Measurements from ENCODE around the gene ZNF662. TPM values are rescaled to one million over a fixed set of nuclear protein-coding genes. Genes with fewer than 3 reads are reported as not detected.
A peak's percentile ranks its signal among the peaks of the same experiment; 100 is the strongest.

ZNF662 gene
- total and polyA plus RNA-seq, 3 donors from 2014 or later = 11.2 to 23.5 (median 19.2) TPM

- H3K36me3 ChIP-seq (ENCODE audit: low read depth, missing control alignments) = no peaks in the 10 kb centered on the region
- H3K27me3 ChIP-seq = no peaks in the 10 kb centered on the region
- no peak overlapping the region for H3K4me3 ChIP-seq
- no peak overlapping the region for H3K27ac ChIP-seq
- TF ChIP-seq, protein P1, sequence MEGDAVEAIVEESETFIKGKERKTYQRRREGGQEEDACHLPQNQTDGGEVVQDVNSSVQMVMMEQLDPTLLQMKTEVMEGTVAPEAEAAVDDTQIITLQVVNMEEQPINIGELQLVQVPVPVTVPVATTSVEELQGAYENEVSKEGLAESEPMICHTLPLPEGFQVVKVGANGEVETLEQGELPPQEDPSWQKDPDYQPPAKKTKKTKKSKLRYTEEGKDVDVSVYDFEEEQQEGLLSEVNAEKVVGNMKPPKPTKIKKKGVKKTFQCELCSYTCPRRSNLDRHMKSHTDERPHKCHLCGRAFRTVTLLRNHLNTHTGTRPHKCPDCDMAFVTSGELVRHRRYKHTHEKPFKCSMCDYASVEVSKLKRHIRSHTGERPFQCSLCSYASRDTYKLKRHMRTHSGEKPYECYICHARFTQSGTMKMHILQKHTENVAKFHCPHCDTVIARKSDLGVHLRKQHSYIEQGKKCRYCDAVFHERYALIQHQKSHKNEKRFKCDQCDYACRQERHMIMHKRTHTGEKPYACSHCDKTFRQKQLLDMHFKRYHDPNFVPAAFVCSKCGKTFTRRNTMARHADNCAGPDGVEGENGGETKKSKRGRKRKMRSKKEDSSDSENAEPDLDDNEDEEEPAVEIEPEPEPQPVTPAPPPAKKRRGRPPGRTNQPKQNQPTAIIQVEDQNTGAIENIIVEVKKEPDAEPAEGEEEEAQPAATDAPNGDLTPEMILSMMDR (IDR thresholded peaks at IDR 0.05) = no peak
- no peak for TF ChIP-seq POLR2A (IDR thresholded peaks at IDR 0.05)
- WGBS, 2 donors = 75 to 86% methylated on average over 5 of the region's 5 CpGs
- intact Hi-C loops (cut with DNase I; ENCODE audit: low total_unique reads) = loop anchor here (10.0 kb wide), 1 partner anchor 195 kb away; no protein-coding TSS in a partner anchor
- no peaks in the 10 kb centered on the region for H3K4me1 ChIP-seq
- no peak for DNase-seq
- no peaks in the 10 kb centered on the region for H3K9me3 ChIP-seq
Observed at GRCh38 chr3:42960282-42960681, 54.3 kb downstream of the ZNF662 start.

DNA sequence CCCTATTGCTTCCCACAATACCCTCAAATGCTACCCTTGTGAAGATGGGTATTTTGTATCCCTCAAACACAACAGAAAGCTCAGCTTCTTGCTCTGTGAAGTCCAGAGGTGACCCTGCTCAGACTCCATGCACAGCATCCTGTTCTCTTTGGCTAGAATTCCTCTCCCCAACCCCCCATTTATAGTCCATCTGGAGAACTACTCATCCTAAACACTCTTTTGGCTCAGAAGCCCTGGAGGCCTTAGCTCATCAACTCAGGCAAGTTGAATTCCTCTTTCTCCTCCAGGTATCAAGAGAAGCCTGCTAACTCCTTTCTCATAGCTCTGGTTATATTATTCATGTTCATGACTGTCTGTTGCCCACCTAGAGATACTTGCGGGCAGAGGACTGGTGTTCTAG lies 54.8 kb downstream of the ZNF662 start:
- intact Hi-C loops (cut with DNase I; ENCODE audit: low total_unique reads) = loop anchor here (10.0 kb wide), 1 partner anchor 194 kb away; no protein-coding TSS in a partner anchor
- no peak overlapping the region for H3K4me3 ChIP-seq
- H3K36me3 ChIP-seq (ENCODE audit: low read depth, missing control alignments) = no peaks in the 10 kb centered on the region
- H3K9me3 ChIP-seq = no peaks in the 10 kb centered on the region
- H3K27me3 ChIP-seq = no peaks in the 10 kb centered on the region
- DNase-seq = no peak
- TF ChIP-seq, protein P1 (IDR thresholded peaks at IDR 0.05) = no peak
- no peak for TF ChIP-seq POLR2A (IDR thresholded peaks at IDR 0.05)
- H3K27ac ChIP-seq = no peak overlapping the region
- 96 to 100% methylated on average over 1 of the region's 1 CpG for WGBS, 2 donors
- H3K4me1 ChIP-seq = no peaks in the 10 kb centered on the region

GRCh38 chr3:42961633-42962032 lies 55.7 kb downstream of the ZNF662 start:
- Histone ChIP-seq H3K27ac (no peak overlapping the region), H3K36me3 (ENCODE audit: low read depth, missing control alignments) (no peaks in the 10 kb centered on the region), H3K4me1 (no peaks in the 10 kb centered on the region), H3K4me3 (no peak overlapping the region), H3K9me3 (no peaks in the 10 kb centered on the region), H3K27me3 (no peaks in the 10 kb centered on the region)
- TF ChIP-seq POLR2A (IDR thresholded peaks at IDR 0.05) = no peak
- TF ChIP-seq, protein P1 (IDR thresholded peaks at IDR 0.05) = peak; percentile 50 to 64 (median 62)
- 16 to 30% methylated on average over 4 of the region's 4 CpGs for WGBS, 2 donors
- intact Hi-C loops (cut with DNase I; ENCODE audit: low total_unique reads) = loop anchor here (10.0 kb wide), 1 partner anchor 193 kb away; no protein-coding TSS in a partner anchor
- DNase-seq = peak; percentile 72

DNA sequence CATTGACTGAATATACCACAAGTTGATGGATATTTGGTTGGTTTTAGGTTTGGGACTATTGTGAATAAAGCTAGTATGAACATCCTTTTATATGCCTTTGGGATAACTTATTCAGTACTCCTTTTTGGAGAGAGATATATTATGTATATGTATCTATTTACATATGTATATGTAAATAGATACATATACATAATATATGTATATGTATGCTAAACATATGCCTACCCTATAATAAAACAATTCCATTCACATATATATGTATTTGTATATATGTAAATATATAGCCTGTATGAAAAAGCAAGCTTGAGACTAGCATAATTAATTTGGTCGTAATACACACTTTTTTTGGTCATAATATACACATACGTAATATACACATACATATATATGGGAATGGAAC lies 57.3 kb downstream of the ZNF662 start:
- Histone ChIP-seq H3K27ac (no peak overlapping the region), H3K36me3 (ENCODE audit: low read depth, missing control alignments) (no peaks in the 10 kb centered on the region), H3K27me3 (no peaks in the 10 kb centered on the region), H3K4me1 (no peaks in the 10 kb centered on the region), H3K9me3 (no peaks in the 10 kb centered on the region), H3K4me3 (no peak overlapping the region)
- no peak for DNase-seq
- TF ChIP-seq, protein P1 (IDR thresholded peaks at IDR 0.05) = no peak
- TF ChIP-seq POLR2A (IDR thresholded peaks at IDR 0.05) = no peak
- 48 to 50% methylated on average over 2 of the region's 2 CpGs for WGBS, 2 donors
- intact Hi-C loops (cut with DNase I; ENCODE audit: low total_unique reads) = loop anchor here (10.0 kb wide), 1 partner anchor 192 kb away; no protein-coding TSS in a partner anchor

DNA sequence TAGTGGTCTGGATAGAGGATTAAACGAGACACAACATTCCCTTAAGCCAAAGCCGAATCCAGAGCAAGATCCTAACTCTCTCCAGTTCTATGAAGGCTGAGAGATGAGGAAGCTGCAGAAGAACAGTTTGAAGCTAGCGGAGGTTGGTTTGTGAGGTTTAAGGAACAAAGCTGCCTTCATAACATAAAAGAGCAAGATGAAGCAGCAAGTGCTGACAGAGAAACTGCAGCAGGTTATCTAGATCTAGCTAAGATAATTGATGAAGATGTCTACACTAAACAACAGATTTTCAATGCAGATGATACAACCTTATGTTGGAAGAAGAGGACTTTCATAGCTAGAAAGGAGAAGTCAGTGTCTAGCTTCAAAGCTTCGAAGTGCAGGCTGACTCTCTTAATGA lies 58.3 kb downstream of the ZNF662 start:
- 89 to 94% methylated on average over 4 of the region's 4 CpGs for WGBS, 2 donors
- H3K4me1 ChIP-seq = no peaks in the 10 kb centered on the region
- intact Hi-C loops (cut with DNase I; ENCODE audit: low total_unique reads) = loop anchor here (10.0 kb wide), 1 partner anchor 191 kb away; no protein-coding TSS in a partner anchor
- DNase-seq = no peak
- H3K27me3 ChIP-seq = no peaks in the 10 kb centered on the region
- no peaks in the 10 kb centered on the region for H3K9me3 ChIP-seq
- no peaks in the 10 kb centered on the region for H3K36me3 ChIP-seq (ENCODE audit: low read depth, missing control alignments)
- no peak overlapping the region for H3K27ac ChIP-seq
- no peak overlapping the region for H3K4me3 ChIP-seq
- TF ChIP-seq, protein P1 (IDR thresholded peaks at IDR 0.05) = no peak
- TF ChIP-seq POLR2A (IDR thresholded peaks at IDR 0.05) = no peak

Measured in testis (tissue), 3 donors.